Nephron (organoid): ENCODE results near the gene KCNH1.

Experiments used
- H3K27ac Mint-ChIP-seq, 3 experiments: 2 replicates each; pipeline ENCODE4 v1.8.0; 2020; ENCODE audit warnings: mixed read lengths in 3 of 3, mild to moderate bottlenecking in 2 of 3, moderate library complexity in 1 of 3
- H3K27me3 Mint-ChIP-seq: 2 replicates; pipeline ENCODE4 v1.8.0; 2021; ENCODE audit warnings: low read depth, mild to moderate bottlenecking, moderate library complexity, mixed read lengths
- H3K36me3 Mint-ChIP-seq: 2 replicates; pipeline ENCODE4 v1.8.0; 2020; ENCODE audit warnings: low read depth, mixed read lengths
- H3K4me1 Mint-ChIP-seq: 2 replicates; pipeline ENCODE4 v1.8.0; 2020; ENCODE audit warnings: mixed read lengths
- H3K4me3 Mint-ChIP-seq, 3 experiments: 2 replicates each; pipeline ENCODE4 v1.8.0; 2020; ENCODE audit warnings: mild to moderate bottlenecking in 3 of 3, mixed read lengths in 3 of 3, moderate library complexity in 2 of 3
- H3K9me3 Mint-ChIP-seq: 2 replicates; pipeline ENCODE4 v1.8.0; 2020; ENCODE audit warnings: mixed read lengths
- CTCF ChIP-seq, 3 experiments: fragments of 200-600 bp; sonication (generic); IDR thresholded peaks; one replicate each; pipeline ENCODE4 v1.5.0; 2021; ENCODE audit warnings: antibody characterized with exemption in 3 of 3; ENCODE audit not compliant: unreplicated experiment in 3 of 3

The KCNH1 gene

GRCh38 chr1:211155040-211155439, 21.1 kb upstream of the KCNH1 start:
- Mint-ChIP-seq H3K9me3 (peaks cover 26% of the 10 kb centered on the region), H3K27ac (peak overlapping the region in 1 of 3 experiments; percentile 71), H3K27me3 (no peaks in the 10 kb centered on the region)

GRCh38 chr1:211153932-211154331, 20.0 kb upstream of the KCNH1 start:
- H3K9me3 Mint-ChIP-seq, result peaks cover 20% of the 10 kb centered on the region
- H3K4me1 Mint-ChIP-seq, result no peaks in the 10 kb centered on the region
- H3K36me3 Mint-ChIP-seq, result no peaks in the 10 kb centered on the region
- H3K27ac Mint-ChIP-seq, result no peak overlapping the region
- no peak overlapping the region for H3K4me3 Mint-ChIP-seq
- TF ChIP-seq CTCF (IDR thresholded peaks at IDR 0.05; ENCODE audit: unreplicated experiment in 3 of 3), result no peak
- no peaks in the 10 kb centered on the region for H3K27me3 Mint-ChIP-seq

More at GRCh38 chr1:211155040-211155439, 21.1 kb upstream of the KCNH1 start:
- no peaks in the 10 kb centered on the region for H3K36me3 Mint-ChIP-seq
- no peak overlapping the region for H3K4me3 Mint-ChIP-seq
- no peaks in the 10 kb centered on the region for H3K4me1 Mint-ChIP-seq
- TF ChIP-seq CTCF (IDR thresholded peaks at IDR 0.05; ENCODE audit: unreplicated experiment in 3 of 3), result no peak

DNA sequence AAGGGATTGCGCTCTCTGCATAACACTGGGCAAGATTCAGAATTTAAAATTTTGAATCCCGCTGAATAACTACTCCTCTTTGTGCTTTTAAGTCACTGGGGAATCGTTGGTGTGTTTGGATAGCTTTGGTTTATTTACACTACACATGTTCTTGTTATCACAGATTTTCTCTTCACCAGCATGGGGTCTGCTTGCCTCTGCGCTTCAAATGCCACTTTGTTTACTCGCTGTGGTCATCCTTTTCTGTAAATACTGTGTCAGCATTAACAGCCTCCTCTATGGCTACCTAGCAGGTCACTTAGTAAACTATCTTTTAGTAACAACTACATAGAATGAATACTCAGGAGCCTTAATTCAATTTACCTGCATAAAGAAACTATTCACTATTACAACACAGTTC, 14.4 kb upstream of the KCNH1 start:
- no peaks in the 10 kb centered on the region for H3K4me1 Mint-ChIP-seq

GRCh38 chr1:211145944-211146343, 12.0 kb upstream of the KCNH1 start:
- Mint-ChIP-seq H3K27me3 (peaks cover 15% of the 10 kb centered on the region), H3K9me3 (peaks cover 4% of the 10 kb centered on the region), H3K4me1 (no peaks in the 10 kb centered on the region), H3K27ac (no peak overlapping the region), H3K36me3 (no peaks in the 10 kb centered on the region), H3K4me3 (no peak overlapping the region)
- no peak for TF ChIP-seq CTCF (IDR thresholded peaks at IDR 0.05; ENCODE audit: unreplicated experiment in 3 of 3)

More for the DNA sequence above, 14.4 kb upstream of the KCNH1 start:
- no peak for TF ChIP-seq CTCF (IDR thresholded peaks at IDR 0.05; ENCODE audit: unreplicated experiment in 3 of 3)
- Mint-ChIP-seq H3K4me3 (no peak overlapping the region), H3K27me3 (peaks cover 9% of the 10 kb centered on the region), H3K27ac (no peak overlapping the region), H3K36me3 (no peaks in the 10 kb centered on the region), H3K9me3 (no peaks in the 10 kb centered on the region)

GRCh38 chr1:211135342-211135950, 1.5 kb upstream of the KCNH1 start:
- Mint-ChIP-seq H3K9me3 (no peaks in the 10 kb centered on the region), H3K36me3 (no peaks in the 10 kb centered on the region), H3K27me3 (peaks cover 65% of the 10 kb centered on the region), H3K4me1 (no peaks in the 10 kb centered on the region), H3K27ac (no peak overlapping the region), H3K4me3 (peak overlapping the region in 1 of 3 experiments; percentile 15)
- TF ChIP-seq CTCF (IDR thresholded peaks at IDR 0.05; ENCODE audit: unreplicated experiment in 3 of 3), result peak; percentile 70 to 79 (median 76)

DNA sequence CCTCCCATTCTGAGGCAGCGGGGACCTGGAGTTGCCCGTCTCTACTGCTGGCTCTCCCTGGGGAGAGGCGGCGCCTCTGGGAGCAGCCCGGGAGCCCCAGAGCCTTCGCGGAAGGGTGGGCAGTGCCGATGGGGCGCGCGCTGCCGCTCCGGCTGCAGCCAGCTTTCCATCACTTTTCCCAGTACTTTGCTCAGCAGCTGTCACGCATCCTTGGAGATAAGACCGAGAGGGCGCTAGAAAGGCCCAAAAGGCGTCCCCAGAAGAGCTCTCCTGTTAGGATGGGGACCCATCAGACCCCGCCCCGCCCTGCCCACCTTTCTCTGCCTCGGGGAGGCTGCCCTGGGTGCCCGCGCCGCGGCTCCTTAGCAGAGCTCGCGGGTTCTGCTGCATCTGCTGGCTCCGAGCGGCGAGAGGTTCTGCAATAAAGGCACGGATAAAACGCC, 534 bp downstream of the KCNH1 start:
- Mint-ChIP-seq H3K27me3 (peaks cover 77% of the 10 kb centered on the region), H3K4me1 (no peaks in the 10 kb centered on the region), H3K9me3 (no peaks in the 10 kb centered on the region), H3K36me3 (no peaks in the 10 kb centered on the region), H3K27ac (no peak overlapping the region), H3K4me3 (peak overlapping the region; percentile 72 to 79 (median 73))
- no peak for TF ChIP-seq CTCF (IDR thresholded peaks at IDR 0.05; ENCODE audit: unreplicated experiment in 3 of 3)
